ENCODE results near the gene BBOX1.
"Not testable (repeated sequence)": the region's sequence is repeated elsewhere in the genome, so short reads cannot be mapped to it uniquely, and the experiment has no call there.

The BBOX1 gene

DNA sequence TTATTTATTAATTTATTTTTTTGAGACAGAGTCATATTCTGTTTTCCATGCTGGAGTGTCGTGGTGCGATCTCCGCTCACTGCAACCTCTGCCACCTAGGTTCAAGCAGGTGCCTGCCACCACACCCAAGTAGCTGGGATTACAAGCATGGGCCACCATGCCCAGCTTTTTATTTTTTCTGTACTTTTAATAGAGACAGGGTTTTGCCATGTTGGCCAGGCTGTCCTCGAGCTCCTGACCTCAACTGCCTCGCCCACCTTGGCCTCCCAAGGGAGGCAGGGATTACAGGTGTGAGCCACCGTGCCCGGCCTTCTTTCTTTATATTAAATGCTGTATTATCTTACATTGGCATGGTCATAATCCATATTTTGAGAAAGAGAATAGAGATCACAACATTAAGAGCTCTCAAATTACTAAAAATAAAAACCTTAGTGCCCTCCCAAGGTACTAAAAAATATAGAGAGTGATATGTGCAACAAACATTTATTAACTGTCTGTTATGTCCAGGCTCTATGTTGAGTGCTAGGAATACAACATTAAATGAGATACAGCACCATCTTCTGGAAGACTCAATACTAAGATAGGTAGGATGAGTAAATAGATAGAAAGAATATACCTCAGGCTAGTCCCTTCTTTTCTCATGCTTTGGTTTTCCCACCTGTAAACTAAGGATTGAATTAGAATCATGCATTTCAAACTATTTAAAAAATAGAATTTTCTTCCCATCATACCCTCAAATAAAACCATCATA is 84.1 kb downstream of the BBOX1 start:
- DNase-seq (ENCODE audit: low read depth): peak; percentile 44

DNA sequence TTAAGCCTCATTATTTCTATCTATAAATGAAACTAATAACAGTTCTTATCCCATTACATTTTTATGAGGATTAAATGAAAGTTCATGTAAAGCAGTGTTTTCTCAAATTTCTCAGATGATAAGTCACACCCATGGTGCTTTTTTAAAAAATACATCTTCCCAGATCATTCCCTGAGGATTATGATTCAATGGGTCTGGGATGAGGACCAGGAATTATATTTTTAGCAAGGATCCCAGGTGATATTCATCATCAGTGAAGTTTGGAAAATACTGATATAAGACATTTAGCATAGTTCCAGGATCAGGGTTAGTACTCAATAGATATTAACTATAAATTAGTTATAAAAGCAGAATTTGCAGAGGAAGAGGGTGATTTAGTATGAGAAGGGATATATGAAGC is 89.1 kb downstream of the BBOX1 start:
- DNase-seq (ENCODE audit: low read depth): no peak

DNA sequence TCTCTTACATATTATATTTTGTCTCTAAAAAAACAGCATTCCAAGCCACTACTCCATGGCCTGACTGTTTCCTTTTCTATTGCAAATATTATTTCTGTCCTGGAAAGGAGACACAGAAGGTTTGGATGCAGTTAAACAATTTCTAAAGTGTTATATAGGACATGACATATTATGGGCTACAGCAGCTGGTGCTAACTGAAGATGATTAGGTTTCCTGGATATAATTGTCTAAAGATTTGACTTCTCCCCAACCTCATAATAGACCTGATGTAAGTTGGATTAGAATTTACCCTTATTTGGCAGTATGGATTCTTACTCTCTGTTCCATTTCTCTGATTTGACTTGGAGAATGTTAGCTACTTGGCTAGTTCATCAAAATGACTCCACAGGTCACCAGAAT is 90.2 kb downstream of the BBOX1 start:
- no peak for DNase-seq (ENCODE audit: low read depth)

DNA sequence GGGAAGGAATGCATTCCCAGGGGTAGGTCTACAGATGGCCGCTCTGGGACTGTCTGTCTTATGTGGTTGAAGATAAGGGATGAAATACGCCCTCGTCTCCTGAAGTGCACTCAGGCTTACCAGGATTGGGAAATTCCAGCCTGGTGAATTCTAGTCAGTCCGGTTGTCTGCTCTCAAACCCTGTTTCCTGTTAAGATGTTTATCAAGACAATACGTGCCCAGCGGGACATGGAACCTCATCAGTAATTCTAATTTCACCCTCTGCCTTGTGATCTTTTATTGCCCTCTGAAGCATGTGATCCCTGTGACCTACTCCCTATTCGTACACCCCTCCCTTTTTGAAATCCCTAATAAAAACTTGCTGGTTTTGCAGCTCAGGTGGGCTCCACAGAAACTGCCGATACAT is 95.3 kb downstream of the BBOX1 start:
- not testable (repeated sequence) for DNase-seq (ENCODE audit: low read depth)

DNA sequence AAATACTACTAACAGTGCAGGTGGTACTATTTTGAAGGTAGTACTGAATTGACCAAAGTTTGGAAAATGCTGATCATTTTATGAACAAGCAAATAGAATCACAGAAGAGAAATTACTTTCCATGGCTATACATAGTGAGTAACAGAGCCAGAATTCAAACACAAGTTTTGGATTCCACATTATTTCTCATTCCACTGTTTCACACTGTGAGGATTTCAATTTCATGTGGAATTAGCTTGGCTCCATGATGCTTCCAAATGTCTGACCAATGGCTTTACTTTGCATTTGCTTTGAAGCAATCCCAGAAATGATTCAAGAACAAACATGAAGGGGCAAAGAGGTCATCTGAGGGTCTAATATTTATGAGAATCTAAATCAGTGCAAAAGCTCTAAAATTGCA is 98.1 kb downstream of the BBOX1 start:
- no peak for DNase-seq (ENCODE audit: low read depth)

DNA sequence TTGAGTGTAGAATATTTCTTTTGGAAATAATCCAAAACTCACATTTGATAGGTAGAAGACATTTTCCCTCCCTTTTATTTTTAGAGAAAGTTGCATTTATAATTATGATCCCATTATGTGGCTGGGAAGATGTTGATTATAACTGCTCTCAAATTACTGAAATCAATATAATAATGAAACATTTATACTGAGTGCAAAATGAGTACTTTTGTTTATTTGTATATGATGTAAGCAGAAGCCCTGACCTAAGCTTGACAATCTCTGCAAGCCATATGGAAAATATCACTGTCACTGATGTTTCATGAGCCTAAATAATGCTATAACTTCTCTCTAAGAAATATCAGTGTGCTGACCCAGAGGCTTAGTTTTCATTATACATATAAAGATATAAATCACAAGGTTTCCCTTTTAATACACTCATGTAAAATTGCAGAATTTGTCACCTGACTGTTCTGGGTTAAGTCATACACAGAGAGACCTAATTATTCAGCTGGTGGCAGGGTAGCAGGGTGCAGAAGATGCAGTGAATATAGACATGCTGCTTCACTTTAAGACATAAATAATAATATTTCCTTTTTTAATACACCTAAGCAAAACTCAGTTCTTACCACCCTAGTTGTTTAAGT is 99.2 kb downstream of the BBOX1 start:
- peak; percentile 42 for DNase-seq (ENCODE audit: low read depth)

DNA sequence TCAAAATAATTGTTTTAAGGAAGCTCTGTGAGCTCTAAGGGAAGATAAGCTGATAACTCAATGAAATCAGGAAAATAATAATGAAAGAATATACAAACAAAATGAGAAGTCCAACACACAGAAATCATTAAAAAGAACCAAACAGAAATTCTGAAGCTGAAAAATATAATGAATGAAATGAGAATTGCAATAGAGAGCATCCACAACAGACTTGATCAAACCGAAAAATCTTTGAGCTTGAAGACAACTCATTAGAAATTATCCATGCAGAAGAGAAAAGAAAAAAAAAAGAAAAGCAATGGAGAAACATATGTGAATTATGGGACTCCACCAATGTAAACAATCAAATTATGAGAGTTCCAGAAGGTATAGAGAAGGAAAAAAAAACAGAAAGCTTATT is 101.0 kb downstream of the BBOX1 start:
- no peak for DNase-seq (ENCODE audit: low read depth)

DNA sequence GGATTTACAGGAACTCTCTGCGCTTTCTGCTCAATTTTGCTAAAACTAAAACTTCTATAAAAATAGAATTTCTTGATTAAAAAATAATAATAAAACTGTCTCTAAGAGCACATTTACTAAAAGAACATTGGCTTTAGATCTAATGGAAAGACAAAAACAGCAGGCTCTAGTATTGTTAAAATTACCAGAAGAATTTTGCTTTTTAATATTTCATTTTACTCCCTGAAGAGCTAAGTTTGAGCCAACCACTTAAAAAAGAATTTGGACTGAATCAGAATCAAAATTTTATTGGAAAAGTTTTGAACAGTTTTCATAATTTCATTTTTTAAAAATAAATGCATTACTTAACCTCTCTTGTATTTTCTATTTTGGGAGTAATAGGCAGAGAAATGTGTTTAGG is 107.3 kb downstream of the BBOX1 start:
- DNase-seq (ENCODE audit: low read depth): no peak

DNA sequence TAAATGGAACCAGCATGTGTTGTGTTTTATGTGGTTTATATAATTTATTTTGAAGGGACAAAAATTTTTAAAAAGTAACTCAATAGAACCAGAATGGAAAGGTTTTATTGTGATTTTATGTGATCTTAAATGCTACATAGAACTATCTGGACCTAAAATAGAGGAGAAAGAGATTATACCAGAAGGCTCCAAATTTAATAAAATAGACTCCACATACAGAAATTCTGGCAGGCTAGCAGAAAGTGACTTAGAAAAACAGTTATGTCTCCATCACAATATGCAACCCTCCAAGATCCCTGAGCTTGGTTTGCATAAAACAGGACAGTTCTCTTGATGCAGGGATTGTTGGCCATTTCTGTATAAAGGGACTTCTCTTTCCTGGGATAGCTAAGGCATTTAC is 107.9 kb downstream of the BBOX1 start:
- DNase-seq (ENCODE audit: low read depth): no peak

DNA sequence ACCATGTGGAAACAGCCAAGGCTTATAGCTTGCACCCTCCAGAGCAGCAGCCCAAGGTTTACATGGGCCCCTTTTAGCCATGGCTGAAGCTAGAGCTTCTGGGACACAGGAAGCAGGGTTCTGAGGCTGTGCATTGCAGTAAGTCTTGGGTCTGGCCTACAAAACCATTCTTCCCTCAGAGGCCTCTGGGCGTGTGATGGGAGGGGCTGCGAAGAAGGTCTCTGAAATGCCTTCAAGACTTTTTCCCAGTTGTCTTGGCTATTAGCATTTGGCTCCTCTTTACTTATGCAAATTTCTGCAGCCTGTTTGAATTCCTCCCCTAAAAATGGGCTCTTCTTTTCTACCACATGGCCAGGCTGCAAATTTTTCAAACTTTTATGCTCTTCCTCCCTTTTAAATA is 109.5 kb downstream of the BBOX1 start:
- no peak for DNase-seq (ENCODE audit: low read depth)

DNA sequence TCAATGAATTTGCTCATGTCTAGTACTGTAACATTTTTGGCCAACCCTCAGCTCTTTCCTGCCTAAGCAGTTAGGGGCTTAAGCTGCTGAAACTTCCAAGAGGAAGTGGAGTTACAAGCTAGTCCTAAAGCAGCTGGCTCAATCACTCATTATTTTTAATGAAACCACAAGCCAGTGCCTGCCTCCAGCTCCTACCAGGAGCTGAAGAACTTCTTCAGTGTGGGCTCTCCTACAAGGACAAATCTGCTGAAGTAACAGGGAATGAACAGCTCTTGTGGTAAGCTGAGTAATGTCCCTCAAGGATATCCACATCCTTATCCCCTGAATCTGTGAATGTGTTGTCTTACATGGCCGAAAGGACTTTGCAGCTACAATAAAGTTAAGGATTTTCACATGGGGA is 112.5 kb downstream of the BBOX1 start:
- DNase-seq (ENCODE audit: low read depth): no peak

DNA sequence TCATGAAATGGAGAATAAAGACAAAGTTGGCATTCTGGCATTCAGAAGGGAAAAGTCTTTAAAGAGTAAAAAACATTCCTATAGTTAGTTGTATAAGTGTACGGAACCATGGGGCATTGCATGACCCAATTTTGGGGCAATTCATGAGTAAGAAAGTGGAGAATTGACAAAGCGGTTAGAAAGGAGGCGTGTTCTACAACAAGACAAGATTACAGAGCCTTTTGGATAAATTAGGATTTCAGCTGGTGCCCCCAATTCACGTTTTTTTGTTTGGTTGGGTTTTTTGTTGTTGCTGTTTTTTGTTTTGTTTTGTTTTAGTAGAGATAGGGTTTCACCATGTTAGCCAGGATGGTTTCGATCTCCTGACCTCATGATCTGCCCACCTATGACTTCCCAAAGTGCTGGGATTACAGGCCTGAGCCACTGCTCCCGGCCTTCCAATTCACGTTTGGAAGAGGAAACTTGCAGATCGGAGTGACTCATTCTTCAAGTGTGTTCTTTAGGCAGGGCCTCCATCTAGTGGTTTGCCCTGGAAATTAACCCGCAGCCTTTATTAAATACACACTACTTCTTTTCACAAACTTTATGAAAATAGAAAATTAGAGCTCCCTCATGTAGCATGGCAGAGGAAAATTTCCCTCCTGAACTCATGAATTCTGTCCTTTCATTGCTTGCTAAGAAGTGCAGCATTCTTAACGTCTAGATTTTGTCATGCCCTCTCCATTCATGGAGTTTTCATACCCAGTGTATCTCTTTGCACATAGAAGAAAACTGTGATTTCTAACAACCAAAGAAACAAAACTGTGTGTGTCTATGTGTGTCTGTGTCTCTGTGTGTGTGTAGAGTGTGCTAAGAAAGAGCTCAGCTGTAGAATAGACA is 118.1 kb downstream of the BBOX1 start:
- DNase-seq (ENCODE audit: low read depth): peak; percentile 72

DNA sequence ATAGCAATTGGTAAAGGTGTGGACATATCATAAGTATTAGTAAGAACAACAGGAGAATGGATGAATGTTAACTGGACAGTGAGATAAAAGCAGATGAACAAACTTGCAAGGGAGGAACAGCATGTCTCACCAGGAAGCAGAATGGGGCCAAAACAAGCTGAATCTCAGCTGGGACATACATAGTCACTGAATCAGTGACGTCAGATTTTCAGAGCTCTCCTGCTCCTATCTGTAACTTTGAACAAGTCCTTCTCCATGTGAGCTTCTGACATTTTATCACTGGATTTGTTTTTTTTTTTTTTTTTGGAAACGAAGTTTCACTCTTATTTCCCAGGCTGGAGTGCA is 118.7 kb downstream of the BBOX1 start:
- DNase-seq (ENCODE audit: low read depth): no peak

DNA sequence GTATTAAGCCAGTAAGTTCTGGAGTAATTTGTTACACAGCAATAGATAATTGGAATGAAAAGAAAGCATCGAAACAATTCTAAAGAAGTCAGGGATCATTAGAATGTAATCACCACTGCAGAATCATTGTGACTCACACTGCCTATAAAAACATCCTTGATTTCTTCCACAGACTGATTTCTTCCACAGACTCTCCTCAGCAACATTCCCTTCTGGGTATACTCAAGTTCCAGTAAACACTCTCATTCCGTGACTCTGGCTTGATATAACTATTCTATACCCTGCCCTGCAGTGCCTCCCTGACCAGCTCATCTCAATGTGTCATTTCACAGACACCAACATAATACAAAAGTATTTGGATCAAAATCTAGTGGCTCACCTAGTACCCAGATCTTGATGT is 120.5 kb downstream of the BBOX1 start:
- DNase-seq (ENCODE audit: low read depth): no peak

DNA sequence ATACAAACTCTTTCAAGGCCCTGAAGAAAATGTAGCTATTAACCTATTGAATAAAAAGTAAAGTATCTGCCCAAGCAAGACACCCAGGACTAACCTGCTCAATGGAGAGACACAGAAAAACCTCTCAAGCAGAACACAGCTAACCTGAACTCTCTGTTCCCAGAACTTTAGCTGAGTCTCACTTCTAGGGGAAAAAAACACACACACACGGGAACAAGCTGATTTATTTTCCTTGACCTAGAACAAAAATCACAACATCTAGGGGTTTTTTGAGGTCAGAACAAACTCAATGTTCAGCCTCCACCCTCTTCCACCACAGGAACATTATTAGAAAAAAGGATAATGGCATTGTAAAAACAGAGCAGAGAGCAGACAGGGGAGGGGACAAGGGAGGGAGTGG is 121.6 kb downstream of the BBOX1 start:
- DNase-seq (ENCODE audit: low read depth): no peak

DNA sequence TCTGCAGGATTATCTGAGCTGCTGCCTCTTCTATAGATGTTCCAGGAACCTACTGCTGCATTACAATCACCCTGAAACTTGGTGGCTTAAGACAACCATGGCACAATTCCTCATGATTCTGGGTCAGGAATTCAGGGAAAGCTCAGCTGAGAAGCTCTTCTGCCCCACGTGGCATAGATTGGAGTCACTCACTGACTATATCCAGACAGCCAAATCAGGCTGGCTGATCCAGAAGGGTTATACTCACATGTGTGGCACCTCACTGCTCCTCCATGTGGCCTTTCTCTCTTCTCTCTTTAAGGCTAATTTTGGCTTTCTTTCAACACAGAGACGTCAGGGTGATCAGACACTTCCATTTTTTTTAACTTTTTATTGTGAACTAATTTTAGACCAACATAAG is 125.5 kb downstream of the BBOX1 start:
- DNase-seq (ENCODE audit: low read depth): no peak

DNA sequence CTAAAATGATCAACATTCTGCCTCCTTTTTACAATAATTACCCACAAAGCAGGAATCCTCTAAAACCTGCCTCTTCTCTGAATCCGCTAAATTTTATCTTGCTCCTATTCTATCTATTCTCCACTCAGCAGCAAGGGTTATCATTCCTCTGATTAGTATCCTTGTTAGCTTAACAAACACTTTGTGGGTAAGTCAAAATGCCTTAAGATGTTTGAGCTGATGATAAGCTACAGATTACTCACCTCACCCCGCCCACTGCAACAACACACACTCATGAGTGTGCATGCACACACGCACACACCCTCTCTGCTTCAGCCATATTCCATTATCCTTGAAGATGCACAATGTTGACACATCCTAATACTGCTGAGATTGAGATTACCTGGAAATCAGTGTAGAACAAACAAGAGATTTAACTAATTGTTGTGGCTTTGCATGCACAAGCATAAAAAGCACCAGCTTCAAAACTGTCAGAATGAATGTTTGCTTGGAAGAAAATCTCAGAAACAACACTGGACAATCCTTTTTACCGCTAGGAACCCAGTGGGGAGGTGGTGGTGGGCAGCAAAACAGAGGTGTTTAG is 130.9 kb downstream of the BBOX1 start:
- no peak for DNase-seq (ENCODE audit: low read depth)

DNA sequence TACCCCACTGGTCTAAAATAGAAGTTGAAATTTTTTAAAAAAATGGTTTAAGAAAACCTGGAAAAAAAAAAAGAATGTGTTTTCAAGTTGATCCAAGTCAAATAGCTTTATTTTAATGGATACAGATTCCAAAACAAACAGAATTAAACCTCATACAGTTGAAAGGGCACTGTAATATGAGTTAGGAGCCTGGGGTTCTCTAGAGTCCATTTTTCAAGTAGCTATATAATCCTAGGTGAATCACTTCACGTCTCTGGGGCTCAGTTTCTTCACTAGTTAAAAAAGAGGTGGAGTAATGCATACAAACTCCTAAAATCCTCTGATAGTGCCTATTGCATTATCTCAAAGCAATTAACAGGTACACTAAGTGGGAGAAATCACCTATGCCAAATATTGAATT is 132.9 kb downstream of the BBOX1 start:
- DNase-seq (ENCODE audit: low read depth): no peak

DNA sequence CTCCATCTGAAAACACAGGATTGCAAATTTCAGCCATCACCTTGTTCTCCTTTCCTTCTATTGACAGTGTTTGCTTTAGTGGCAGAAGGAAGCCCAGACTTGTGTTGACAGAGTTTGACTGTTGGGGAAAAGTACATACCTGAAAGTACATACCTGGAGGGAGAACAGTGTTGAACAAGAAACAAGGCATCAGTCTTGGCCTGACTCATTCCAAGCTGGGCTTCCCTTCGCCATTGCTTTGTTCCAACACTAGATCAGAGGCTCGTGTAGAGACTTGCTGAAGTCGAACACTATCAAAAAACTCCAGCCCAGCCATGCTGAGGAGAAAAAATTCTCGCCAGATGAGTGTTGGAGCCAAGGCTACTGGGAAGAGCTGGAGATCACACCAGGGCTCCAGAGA is 133.4 kb downstream of the BBOX1 start:
- DNase-seq (ENCODE audit: low read depth): no peak

DNA sequence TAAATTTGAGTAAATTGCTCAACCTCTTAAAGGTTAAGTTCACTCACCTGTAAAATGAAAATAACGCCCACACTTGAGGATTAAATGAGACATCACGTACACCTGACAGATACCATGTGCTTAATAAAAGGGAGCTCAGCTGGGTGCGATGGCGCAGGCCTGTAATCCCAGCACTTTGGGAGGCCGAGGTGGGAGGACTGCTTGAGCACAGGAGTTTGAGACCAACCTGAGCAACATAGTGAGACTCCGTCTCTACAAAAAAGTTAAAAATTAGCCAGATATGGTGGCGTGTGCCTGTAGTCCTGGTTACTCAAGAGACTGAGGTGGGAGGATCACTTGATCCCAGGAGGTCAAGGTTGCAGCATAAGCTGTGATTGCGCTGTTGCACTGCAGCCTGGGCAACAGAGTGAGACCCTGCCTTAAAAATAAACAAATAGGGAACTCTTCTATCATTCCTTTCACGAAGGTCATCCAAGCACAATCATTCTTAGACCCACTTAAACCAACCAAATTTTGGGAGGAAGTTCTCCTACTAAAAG is 134.1 kb downstream of the BBOX1 start:
- no peak for DNase-seq (ENCODE audit: low read depth)

DNA sequence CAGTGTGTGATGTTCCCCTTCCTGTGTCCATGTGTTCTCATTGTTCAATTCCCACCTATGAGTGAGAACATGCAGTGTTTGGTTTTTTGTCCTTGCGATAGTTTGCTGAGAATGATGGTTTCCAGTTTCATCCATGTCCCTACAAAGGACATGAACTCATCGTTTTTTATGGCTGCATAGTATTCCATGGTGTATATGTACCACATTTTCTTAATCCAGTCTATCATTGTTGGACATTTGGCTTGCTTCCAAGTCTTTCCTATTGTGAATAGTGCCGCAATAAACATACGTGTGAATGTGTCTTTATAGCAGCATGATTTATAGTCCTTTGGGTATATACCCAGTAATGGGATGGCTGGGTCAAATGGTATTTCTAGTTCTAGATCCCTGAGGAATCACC is 134.9 kb downstream of the BBOX1 start:
- not testable (repeated sequence) for DNase-seq (ENCODE audit: low read depth)
